GM19463 (cell line): ENCODE measurements around the gene ARVCF.
A peak's percentile ranks its signal among the peaks of the same experiment; 100 is the strongest.

Experiments used
- ATAC-seq: cut with Tn5 transposase; IDR thresholded peaks from one replicate; pipeline ENCODE4 v1.9.1; 2021; ENCODE audit warnings: mild to moderate bottlenecking, moderate library complexity; ENCODE audit not compliant: unreplicated experiment

The ARVCF gene, protein sequence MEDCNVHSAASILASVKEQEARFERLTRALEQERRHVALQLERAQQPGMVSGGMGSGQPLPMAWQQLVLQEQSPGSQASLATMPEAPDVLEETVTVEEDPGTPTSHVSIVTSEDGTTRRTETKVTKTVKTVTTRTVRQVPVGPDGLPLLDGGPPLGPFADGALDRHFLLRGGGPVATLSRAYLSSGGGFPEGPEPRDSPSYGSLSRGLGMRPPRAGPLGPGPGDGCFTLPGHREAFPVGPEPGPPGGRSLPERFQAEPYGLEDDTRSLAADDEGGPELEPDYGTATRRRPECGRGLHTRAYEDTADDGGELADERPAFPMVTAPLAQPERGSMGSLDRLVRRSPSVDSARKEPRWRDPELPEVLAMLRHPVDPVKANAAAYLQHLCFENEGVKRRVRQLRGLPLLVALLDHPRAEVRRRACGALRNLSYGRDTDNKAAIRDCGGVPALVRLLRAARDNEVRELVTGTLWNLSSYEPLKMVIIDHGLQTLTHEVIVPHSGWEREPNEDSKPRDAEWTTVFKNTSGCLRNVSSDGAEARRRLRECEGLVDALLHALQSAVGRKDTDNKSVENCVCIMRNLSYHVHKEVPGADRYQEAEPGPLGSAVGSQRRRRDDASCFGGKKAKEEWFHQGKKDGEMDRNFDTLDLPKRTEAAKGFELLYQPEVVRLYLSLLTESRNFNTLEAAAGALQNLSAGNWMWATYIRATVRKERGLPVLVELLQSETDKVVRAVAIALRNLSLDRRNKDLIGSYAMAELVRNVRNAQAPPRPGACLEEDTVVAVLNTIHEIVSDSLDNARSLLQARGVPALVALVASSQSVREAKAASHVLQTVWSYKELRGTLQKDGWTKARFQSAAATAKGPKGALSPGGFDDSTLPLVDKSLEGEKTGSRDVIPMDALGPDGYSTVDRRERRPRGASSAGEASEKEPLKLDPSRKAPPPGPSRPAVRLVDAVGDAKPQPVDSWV

DNA sequence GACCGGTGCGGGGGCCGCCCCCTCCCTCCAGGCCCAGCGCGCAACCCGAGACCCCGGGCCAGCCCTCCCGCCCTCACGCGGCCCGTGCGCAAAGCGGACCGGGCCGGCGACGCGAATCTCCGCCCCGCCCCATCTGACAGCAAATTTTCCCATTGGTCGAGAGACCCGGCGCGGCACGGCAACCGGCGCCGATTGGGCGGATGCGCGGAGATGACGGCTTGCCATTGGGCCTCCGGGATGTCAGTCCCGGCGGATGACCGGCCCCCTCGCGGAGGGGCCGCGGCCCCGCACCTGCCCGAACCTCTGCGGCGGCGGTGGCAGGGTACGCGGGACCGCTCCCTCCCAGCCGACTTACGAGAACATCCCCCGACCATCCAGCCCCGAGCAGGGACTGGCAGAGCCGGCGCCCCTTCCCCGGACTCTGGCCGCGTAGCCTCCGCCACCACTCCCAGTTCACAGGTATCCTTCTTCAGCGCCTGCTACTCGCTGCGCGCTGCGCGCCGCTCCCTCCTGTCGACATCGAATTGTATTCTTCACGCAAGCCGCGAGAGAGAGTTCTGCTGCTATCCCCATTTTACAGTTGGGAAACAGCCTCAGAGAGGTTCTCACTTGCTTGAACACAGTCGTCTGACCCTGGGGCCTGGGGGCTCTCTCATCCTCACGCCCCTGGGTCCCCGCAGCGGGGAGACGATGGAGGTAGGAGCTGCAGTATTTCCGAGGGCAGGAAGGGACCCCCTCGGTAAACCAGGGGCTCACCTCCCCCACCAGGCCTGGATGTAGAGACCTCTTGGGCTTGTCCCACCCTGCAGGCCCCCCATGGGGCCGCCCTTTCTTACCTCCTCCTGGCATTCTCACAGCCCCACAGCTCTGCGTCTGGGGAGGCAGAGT lies at the start of gene ARVCF:
TSS of gene ARVCF (minus strand) at position 90 of the 888 bp plus-strand sequence. CDS start 26,029 bp downstream, outside the sequence.
- peak; percentile 66 for ATAC-seq

DNA sequence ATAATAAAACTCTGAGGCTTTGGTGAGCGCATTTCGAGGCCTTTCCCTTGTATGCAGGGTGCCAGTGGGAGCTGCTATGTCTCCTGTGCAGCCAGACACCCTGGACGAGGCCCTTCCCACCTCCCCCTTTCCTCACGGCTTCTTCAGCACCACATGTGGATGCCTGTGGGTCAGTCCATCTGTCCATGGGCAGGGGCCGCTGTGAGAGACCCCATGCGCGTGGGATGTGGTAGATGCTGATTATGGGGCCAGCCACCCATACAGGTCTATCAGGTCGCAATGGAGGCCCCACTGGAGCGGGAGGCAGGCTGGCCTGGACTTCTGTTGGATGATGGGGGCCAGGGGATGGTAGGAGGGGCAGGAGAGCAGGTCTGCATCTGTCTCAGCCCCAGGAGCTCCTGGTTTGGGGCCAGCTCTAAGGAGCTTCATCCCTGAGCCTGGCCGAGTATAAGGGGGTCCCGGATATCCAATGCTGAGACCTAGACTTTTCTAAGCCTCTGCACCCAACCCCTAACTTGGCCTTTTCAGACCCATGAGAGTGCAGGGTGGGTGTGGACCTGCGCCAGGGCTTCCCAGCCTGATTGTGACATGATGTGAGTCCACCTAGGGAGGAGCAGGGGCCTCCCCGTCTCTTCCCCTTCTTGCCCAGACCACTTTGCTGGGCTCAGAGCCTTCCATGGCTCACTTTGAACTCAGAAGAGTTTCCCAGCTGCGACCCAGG lies 49.4 kb upstream of the ARVCF start:
- ATAC-seq: no peak

DNA sequence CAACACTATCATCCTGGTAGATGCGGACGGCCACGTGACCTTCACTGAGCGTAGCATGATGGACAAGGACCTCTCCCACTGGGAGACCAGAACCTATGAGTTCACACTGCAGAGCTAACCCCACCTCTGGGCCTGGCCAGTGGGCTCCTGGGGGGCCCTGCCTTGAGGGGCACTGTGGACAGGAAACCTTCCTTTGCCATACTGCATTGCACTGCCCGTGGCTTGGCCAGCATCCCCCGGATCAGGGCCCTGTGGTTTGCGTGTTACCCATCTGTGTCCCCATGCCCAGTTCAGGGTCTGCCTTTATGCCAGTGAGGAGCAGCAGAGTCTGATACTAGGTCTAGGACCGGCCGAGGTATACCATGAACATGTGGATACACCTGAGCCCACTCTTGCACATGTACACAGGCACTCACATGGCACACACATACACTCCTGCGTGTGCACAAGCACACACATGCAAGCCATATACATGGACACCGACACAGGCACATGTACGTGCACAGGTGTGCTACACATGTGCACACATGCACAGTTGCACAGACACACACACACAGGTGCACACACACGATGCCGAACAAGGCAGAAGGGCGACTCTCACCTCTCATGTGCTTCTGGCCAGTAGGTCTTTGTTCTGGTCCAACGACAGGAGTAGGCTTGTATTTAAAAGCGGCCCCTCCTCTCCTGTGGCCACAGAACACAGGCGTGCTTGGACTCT lies 48.1 kb upstream of the ARVCF start:
- ATAC-seq: no peak

DNA sequence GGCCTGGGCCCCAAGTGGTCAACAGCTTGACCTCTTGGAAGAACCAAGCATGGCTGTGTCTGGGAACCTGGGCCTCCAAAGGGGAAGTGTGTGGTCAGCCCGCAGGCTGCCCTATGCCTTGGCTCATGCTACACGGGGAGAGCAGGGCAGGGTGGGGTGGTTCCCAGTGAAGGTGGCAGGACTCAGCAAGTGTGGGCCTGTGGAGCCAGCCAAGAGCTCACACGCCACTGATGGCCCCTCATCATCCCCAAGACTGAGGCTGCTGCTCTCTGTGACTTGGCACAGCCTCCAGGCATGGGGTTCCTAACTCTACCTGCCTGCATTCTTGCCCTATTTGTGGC lies 47.5 kb upstream of the ARVCF start:
- ATAC-seq: no peak

DNA sequence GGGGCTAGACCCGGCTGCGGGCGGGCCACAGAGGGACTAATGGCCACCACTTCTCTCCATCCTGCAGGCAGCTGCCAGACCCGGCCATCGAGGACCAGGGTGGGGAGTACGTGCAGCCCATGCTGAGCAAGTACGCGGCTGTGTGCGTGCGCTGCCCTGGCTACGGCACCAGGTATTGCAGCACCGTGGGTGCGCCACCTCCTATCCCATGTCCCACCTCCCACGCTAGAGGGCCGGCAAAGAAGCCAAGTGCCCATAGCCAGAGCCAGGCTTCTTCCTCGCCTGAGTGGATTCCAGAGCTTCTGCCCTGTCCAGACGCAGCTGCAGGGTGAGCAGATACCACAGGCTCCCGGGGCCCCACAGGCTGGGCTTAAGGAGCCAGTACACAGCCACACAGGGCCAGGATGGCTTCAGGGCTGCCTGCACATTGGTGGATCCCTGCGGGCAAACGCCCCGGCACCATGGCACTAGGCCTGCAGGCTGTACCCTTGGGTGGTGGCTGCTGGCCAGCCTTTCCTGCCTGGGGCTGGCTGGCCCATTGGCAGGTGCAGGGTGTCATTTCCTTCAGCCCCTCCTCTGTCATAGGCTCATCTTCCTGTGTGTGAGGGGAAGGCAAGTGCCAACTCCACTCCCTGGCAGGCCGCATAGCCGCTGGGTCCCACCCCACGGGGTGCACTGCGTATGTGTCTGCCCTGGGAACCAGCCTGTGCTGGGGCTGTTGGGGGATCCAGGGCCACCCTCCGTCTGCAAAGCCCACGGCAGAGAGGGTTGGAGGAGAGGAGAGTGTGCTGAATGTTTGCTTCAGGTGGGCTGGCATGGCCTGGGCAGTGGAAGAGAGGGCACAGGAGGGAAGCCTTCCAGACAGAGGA lies 46.9 kb upstream of the ARVCF start:
- ATAC-seq: no peak

DNA sequence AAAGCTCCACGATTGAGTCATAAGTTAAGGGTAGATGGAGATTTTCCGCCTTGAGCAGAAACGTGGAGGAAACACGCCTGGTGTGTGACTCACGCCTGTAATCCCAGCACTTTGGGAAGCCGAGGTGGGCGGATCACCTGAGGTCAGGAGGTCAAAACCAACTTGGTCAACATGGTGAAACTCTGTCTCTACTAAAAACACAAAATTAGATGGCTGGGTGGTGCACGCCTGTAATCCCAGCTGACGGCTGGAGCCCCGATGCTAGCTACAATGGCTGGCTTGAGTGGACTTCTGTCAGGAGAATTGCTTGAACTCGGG lies 46.1 kb upstream of the ARVCF start:
- no peak for ATAC-seq

DNA sequence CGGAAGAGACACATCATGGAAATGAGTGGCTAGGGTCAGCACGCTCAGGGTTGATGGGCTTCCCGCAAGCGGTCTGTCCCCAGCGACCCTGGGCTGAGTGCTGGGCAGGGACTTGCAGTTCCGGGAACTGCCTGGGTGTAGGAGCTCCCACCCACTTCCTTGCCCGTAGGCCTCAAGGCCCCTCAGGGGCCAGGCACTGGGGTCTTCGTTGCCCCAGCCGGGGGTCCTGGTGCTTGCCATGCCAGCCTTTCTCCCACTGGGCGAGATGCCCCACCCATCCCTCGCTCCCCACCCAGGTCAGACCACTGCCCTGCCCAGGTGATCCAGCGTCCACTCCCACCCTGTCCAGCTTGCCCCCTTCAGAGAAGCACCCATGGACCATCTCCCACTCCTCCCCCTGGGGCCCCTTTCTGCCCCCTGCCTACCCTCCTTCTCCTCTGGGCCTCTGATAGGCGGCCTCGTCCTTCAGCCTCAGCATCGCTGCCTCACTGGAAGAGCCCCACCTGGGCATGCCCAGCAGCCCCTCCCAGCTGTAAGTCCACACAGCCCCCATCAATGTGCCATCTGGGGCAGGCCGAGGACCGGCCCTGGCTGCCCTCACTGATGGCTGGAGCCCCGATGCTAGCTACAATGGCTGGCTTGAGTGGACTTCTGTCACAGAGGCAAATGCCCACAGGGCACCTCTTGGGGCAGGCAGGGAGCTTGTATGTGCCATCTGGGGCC lies 45.6 kb upstream of the ARVCF start:
- ATAC-seq: no peak

DNA sequence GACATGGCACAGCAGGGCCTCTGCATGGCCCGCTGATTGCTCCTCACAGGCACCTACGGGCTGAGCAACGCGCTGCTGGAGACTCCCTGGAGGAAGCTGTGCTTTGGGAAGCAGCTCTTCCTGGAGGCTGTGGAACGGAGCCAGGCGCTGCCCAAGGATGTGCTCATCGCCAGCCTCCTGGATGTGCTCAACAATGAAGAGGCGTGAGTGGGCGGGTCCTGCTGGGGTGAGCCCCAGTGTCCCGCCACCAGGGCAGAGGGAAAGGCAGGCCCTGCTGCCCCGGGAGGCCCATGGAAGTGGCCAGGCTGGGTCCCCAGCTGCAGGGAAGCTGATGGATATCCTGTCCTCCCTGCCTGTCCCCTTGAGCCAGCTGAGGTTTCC lies 44.8 kb upstream of the ARVCF start:
- ATAC-seq: no peak

DNA sequence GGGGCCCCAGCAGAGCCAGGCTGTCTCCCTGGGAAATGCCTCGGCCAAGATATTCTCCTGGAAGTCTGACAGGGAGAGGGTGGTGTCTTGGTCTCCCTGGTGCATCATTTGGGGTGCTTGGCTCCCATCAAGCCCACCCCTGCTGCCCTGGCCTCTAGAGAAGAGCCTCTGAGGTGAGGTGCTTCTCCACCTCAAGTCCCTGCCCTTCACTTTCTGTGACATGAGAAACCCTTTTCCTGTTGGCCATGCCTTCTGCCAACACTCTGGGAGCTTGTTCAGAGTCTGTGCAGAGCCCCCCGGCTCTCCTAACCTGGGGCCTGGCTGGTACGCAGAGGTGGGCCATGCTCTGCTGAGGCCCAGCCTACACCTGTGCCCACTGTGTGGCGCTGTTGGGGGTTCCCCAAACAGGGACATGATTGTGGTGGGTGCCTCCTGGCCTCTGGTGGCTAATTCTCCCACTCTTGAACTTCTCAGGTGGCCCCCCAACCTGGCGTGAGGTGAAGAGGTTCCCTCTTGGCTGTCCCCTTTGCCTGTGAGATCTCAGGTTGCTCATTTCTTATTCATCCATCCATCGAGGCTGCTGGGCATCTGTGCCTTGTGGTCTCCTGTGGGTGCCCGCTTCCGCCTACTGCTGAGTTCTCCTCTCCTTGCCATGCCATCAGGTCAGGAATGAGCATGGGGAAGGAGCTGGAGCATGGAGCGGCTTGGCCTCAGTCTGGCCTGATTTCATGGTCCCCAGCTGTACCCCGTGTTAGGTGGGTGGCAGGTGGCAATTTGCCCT lies 44.3 kb upstream of the ARVCF start:
- no peak for ATAC-seq

DNA sequence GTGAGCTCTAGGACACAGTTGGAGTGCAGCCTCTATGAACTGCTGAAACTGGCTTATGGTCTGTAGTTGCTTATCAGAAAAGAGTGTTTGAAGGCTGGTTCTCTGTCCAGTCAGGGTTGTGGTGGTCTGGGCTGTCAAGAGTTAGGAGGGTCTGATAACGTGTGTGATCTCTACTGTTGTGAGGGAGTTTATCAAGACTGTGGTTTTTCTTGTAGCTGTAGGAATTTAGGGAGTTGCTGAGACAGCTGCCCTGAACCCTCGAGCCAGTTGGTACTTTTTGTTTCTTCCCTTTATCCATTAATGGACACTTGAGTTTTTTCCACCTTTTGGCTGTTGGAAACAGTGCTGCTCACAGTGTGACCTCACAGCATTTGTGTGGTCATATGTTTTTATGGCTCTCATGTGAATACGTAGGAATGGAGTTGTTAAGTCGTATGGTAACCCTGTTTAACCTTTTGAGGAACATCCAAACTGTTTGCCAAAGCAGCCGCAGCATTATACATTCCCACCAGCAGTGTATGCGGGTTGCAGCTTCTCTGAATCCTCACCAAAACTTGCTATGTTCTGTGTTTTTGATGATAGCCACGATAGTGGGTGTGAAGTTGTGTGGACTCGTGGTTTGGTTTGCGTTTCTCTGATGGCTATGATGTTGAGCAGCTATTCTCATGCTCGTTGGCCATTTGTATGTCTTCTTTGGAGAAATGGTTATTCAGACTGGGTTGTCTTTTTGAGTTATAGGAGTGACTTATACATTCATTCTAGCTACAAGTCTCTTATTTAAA lies 42.6 kb upstream of the ARVCF start:
- no peak for ATAC-seq

DNA sequence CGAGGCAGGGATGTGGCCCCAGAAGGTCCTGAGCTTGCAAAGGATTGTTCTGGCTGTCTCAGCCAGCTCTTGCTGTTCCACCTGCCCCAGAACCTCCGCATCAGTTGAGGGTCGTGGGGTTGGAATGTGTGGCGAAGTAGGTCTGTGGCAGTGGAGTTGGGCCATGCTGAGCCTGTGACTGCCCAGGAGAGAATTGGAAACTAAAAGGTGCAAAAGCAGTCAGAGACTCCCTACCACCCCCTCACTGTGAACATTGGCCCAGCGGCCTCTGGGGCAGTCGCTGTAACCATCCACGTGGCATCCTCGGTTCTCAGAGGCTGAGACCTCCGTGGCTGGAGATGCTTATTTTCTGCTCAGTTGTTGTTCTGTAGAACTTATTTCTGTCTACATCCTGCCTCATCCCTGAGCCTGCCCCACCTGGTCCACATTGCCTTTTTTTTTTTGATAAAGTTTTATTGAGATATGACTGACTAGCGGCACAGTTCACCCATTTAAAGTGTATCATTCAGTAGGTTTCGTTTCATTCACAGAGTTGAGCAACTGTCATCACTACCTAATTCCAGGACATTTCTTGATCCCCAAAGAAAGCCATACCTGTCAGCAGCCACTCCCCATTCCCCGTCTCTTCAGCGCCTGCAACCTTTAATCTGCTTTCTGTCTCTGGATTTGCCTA lies 41.1 kb upstream of the ARVCF start:
- no peak for ATAC-seq

DNA sequence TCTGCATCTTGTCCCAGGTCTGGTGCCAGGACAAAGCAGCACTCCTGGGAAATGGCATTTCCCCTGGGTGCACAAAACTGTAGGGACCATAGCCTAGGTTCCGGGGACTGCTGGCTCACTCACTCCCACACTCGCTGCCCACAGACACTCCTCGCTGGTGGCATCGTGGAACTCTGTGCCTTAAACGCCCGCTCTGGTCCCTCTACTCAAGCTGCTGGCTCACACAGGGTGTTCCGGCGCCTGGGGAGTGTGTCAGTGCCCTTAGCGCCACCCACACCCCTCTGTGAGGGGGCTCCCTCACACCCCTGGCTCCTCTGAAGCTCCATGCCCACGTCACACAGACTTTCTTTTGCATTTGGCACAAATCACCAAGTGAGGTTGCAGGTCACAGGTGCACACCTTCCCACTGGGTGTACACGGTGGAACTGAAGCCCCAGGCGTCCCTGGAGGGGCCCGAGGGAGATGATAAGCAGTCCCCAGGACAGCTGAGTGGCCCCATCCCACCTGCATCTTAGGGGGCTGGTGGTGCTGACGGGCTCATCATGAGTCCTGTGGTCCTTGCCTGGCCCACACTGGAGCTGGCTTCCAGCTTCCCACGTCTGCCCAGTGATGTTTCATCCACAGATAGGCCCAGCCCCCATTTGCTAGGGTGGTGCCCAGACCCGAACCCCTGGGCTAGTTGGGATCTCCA lies 40.2 kb upstream of the ARVCF start:
- no peak for ATAC-seq

DNA sequence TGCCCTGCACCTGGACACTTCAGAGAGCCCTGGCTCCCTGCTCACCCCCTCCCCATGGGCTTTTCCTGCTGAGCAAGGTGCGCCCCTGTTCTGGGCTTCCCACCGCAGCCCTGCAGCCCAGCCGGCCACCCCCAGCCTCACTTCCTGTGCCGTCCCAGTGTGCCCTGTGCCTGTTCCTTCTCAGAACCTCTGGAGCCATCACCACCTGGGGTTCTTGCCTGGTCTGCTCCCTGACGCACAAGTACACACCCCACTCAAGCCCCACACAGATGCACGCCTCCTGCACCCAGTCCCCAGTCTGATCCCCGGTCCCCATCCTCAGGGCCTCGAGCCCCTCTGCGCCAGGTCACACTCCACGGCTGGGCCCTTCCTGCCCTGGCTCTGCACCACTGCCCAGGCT lies 39.5 kb upstream of the ARVCF start:
- ATAC-seq: no peak

DNA sequence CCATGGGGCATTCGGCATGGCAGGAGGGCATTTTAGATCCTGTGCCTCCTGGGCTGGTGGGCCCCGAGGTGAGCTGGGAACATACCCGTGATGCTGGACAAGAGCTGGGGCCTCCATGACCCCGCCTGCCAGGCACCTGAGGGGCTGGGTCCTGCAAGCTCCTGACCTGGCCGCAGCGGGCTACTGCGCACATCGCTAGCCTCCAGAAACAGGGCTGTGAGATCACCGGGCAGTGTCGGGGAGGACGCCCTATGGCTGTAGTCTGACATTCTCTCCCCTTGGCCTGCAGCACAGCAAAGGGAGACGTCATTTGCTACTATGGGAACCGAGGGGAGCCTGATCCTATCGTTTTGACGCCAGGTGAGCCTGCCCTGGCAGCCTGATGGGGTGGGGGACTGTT lies 39.0 kb upstream of the ARVCF start:
- ATAC-seq: no peak

DNA sequence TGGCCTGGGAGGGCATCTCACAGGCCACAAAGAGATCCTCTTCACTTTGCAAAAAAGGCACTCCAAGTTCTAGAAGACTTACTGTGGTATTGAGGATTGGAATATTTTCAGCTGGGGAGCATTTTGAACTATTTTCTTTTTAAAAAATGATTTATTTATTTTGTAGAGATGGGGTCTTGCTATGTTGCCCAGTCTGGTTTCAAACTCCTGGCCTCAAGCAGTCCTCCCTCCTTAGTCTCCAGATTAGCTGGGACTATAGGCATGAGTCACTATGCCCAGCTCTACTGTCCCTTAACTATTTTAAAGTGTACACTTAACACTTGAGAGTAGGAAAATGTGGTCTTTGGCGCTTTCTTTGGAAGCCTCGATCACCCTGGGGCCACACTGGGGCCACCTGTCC lies 38.5 kb upstream of the ARVCF start:
- no peak for ATAC-seq

DNA sequence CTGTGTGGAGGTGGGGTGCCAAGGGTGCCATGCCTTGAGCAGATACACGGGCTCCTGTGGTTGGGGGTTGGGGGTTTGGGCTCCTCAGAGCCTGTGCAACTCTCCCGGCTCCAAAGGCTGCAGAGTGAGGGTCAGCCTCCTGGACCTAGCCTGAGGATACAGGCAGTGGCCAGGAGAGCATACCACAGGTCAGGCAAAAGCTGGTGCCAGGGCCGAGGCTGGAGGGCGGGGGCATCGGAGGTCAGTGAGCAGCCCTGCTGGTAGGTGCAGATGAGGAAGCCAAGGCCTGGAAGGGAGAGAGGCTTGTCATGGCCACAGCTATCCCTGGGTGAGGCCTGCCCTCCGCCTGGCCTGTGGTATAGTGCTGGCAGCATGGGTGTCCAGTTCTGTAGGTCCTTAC lies 37.9 kb upstream of the ARVCF start:
- ATAC-seq: no peak
